ENCODE data around the gene ZP1. TPM values are rescaled to one million over a fixed set of nuclear protein-coding genes. Genes with fewer than 3 reads are reported as not detected.

Gene ZP1
- total and polyA plus RNA-seq, 2 of the 8 experiments (the other 6 are each of a cell fraction or from before 2014, with no cell fraction given) = not detected

DNA sequence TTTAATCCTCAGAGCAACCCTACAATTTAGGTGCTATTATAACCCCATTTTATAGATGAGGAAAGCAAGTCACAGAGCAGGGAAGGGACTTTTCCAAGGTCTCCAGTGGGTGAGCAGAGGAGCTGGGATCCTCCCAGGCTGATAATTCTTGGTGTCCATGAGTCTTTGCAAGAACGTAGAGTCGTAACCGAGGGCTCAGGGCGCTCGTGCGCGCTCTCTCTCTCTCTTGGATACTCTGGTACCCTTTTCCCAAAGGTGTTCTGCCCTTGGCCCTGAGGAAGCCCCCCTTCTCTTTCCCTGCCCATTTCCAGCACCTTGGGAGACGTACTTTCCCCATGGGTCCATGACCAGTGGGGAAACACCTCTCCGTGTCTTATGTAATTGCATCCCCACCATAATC is 5.2 kb upstream of the ZP1 start (continued):
- TF ChIP-seq GABPA (IDR thresholded peaks at IDR 0.05; ENCODE audit: borderline replicate concordance, insufficient read depth, low read length) (no peak), HDAC2 (IDR thresholded peaks at IDR 0.05; ENCODE audit: borderline replicate concordance in 1 of 2, low read depth in 2 of 2, low read length in 2 of 2) (no peak)
